Stimulated activated CD4-positive, alpha-beta T cell treated with anti-CD3 and anti-CD28 coated beads, TNF-alpha, amount 100 ng/mL, for 24 hours (primary cell): ENCODE measurements around the gene TBC1D16.

ENCODE experiments used
- DNase-seq, 3 experiments: peaks; one replicate each; pipeline ENCODE4 v3.0.0-alpha.2; 2020; ENCODE audit warnings: low read depth in 3 of 3

The TBC1D16 gene

DNA sequence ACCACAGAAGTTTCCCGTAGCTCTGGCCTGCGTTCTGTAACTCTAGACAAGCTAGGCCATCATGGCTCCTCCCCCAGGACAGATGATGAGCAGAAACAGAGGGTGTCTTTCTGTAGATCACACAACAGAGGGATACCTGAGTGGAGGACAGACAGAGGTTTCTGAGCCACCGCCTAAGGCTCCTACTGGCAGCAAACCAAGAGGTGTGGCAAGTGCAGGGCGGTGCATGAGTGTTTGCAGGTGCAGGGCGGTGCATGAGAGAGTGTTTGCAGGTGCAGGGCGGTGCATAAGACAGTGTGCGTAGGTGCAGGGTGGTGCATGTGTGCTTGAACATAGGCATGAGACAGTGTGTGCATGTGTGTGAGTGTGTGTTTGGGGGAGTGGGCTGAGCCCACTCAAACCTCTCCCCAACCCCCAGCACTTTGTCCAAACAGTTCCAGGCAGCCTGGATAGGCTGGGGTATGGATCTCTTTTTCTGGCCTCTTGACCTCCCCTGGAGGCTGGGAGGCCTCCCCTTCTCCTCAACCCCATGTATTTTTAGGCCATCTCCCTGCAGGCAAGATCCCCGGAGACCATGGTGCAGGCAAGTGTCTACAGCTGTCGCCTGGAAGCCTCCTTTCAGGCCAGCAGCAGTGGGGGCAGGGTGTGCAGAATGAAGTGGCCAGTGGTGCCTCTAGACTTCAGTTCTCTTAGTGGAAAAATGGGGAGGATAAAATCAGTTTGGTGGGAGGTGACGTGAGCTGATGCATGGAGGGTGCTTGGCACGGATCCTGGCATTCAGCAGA, 143.0 kb downstream of the TBC1D16 start:
- no peak for DNase-seq

DNA sequence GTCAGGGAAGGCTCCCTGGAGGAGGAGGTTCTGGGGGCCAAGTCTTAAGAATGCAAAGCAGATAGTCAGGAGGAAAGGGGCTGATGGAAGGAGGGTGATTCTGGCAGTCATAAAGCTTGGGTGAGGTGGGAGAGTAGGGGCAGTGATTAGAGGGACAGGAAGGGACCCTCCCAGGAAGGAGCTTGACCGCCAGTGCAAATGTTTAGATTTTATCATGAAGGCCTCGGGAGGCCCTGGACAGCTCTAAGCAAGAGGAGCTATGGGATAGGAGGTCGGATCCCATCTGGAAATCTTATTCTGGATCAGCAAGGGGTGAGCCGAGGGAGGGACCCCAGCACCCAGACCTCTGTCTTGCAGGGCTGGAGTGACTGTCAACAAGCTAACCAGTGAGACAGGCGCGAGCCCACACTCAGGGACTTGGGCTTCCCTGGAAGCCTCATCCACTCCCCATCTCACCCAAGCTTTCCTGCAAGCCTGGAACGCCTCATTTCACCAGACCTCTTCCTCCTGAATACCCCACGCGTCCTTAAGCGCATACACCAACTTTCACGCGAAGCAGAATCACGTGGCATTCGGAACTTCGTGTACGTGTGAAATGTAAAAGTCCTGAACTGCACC, 144.4 kb downstream of the TBC1D16 start:
- no peak for DNase-seq

DNA sequence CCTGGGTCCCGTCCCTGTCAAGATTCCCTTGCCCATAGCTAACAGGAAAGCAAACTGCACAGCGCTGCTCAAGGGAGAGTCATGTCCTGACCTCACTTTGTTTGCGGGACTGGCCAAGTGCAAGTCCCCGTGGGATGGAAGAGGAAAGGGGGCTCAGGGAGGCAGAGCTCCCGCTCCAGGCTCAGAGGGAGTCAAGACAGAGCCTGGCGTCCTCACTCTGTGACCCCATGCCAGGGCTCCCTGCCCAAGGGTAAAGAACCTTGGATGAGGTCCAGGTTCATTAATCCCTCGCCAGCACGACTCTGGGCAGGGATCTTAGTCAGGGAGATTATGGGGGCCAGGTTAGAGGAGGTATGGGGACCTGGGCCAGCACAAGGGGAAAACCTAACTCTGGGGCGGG, 145.0 kb downstream of the TBC1D16 start:
- no peak for DNase-seq

DNA sequence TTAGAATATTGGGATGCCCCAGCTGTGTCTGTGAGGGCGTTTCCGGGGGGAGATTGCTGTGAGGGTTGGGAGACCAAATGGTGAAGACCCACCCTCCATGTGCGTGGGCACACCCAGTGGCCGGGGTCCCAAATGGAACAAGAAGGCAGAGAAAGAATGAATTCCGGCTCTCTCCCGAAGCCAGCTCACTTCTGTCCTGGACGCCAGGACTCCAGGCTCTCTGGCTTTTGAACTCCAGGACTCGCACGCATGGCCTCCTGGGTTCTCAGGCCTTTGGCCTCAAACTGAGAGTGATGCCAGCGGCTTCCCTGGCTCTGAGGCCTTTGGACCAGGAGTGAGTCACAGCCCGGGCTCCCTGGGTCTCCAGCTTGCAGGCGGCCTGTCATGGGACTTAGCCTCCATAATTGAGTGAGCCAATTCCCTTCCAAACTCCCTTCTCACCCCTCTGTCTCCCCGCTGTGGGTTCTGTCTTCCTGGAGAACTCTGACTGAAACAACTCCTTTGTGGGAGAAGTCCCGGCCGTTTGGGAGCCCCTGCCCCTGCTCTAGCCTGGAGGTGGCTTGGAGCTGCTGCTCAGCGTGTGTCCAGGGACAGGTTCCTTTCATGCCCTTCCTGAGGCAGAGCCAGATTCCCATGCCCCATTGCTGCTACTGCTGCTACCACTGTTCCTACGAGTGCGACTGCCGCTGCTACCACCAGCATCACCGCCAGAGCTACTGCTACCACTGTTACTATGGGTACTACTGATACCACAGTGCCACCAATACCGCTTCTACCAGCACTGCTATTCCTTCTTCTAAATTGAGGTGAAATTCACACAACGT, 146.6 kb downstream of the TBC1D16 start:
- DNase-seq = no peak

DNA sequence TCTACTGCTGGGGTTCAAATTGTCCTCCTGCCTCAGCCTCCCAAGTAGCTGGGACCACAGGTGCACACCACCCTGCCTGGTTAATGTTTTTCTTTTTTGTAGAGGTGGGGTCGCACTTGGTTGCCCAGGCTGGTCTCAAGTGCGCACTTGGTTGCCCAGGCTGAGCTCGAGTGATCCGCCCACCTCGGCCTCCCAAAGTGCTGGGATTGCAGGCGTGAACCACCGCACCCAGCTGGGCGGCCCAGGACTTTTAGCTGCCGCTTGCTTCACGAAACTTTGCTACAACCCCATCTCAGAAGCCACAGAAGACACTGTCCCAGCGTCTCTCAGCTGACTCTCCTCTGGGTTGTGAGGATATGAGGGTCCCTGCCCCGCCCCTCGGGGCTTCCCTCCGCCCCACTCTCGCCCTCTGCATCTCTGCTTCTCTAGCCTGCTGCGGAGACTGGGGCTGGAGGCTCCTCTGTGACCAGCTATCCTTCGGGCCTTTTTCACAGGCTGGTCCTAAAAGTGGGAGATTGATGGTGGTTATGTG, 147.6 kb downstream of the TBC1D16 start:
- DNase-seq = no peak

DNA sequence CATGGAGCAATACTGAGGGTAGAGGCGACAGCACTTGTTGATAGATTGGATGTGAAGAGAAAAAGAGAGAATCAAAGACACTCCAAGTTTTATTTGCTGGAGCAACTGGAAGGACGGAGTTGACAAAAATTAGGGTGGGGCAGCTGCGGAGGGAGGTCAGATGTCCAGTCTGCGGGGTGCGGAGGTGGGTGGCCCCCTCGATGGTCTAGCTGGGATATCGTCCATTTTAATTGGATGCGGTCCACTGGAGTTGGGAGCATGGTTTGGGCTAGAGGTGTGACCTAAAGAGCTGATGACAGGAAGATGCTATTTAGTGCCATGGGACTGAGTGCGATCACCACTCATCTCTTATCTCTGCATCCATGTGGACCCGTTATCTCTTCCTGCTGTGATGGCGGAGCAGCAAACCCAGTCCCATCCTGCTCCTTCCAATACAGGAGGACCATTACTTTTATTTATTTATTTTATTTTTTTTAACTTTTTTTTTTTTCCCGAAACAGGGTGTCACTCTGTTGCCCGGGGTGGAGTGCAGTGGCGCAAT, 148.2 kb downstream of the TBC1D16 start:
- DNase-seq = no peak

DNA sequence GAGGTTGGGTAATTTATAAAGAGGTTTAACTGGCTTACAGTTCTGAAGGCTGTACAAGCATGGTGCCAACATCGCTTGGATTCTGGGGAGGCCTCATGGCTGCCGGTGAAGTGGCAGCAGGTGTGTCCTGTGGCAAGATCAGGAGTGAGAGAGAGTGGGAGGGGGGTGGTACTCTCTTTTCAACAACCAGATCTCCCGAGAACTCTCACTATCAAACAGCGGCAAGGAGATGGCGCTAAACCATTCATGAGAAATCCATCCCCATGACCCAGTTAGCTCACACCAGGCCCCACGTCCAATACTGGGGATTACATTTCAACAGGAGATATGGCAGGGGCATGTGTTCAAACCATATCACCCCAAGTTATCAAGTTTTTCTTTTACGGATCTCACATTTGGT, 152.5 kb downstream of the TBC1D16 start:
- no peak for DNase-seq
